Upper lobe of right lung (tissue), 1 donor: ENCODE measurements around the gene PGAP3. TPM values are rescaled to one million over a fixed set of nuclear protein-coding genes. Genes with fewer than 3 reads are reported as not detected.

Experiments
- ATAC-seq: fragments of 200-7000 bp; cut with Tn5 transposase; one replicate; pipeline ENCODE4 v1.9.1; 2020; ENCODE audit warnings: mild to moderate bottlenecking, moderate library complexity
- DNase-seq: peaks from one replicate; pipeline ENCODE4 v3.0.0-alpha.2; 2020
- H3K27ac ChIP-seq: fragments of 200-600 bp; one replicate; pipeline ENCODE4 v1.8.0; 2022
- H3K27me3 ChIP-seq: fragments of 200-600 bp; one replicate; pipeline ENCODE4 v1.8.0; 2022; ENCODE audit warnings: mild to moderate bottlenecking
- H3K36me3 ChIP-seq: fragments of 200-600 bp; one replicate; pipeline ENCODE4 v1.8.0; 2022
- H3K4me1 ChIP-seq: fragments of 200-600 bp; one replicate; pipeline ENCODE4 v1.8.0; 2022
- H3K4me3 ChIP-seq: fragments of 200-600 bp; one replicate; pipeline ENCODE4 v1.8.0; 2022; ENCODE audit warnings: mild to moderate bottlenecking
- H3K9me3 ChIP-seq: fragments of 200-600 bp; one replicate; pipeline ENCODE4 v1.8.0; 2022
- intact Hi-C: fragments of 100-400 bp; cut with DNase I; formaldehyde crosslinking; loops from one replicate; pipeline ENCODE4 v1.11.0; 2022
- total RNA-seq: library from RNA; stranded (reverse); fragmentation: NEBNext Ultra II Directional; extraction: Animal tissue kit (Norgen Biotek cat#: 25700); gene quantifications from one replicate; pipeline ENCODE4 v1.2.1, GENCODE V29; 2021
- TF ChIP-seq, protein P1 (sequence below): fragments of 200-600 bp; IDR thresholded peaks from one replicate; pipeline ENCODE4 v1.8.0; 2022; ENCODE audit warnings: antibody characterized with exemption
- donor health status: DM: no; HTN: yes; CAD: no; lungs with severe emphysema.

The PGAP3 gene
- total RNA-seq, 1 donor from 2014 or later, result 24.5 TPM

- H3K27ac ChIP-seq, result no peak overlapping the region
- ATAC-seq (peak; percentile 4), DNase-seq (no peak)
- H3K4me3 ChIP-seq, result no peak overlapping the region
- H3K4me1 ChIP-seq, result peaks cover 56% of the 10 kb centered on the region
- no peaks in the 10 kb centered on the region for H3K27me3 ChIP-seq
- intact Hi-C loops, result no loop called here
- H3K36me3 ChIP-seq, result no peaks in the 10 kb centered on the region
- H3K9me3 ChIP-seq, result no peaks in the 10 kb centered on the region
- TF ChIP-seq, protein P1, sequence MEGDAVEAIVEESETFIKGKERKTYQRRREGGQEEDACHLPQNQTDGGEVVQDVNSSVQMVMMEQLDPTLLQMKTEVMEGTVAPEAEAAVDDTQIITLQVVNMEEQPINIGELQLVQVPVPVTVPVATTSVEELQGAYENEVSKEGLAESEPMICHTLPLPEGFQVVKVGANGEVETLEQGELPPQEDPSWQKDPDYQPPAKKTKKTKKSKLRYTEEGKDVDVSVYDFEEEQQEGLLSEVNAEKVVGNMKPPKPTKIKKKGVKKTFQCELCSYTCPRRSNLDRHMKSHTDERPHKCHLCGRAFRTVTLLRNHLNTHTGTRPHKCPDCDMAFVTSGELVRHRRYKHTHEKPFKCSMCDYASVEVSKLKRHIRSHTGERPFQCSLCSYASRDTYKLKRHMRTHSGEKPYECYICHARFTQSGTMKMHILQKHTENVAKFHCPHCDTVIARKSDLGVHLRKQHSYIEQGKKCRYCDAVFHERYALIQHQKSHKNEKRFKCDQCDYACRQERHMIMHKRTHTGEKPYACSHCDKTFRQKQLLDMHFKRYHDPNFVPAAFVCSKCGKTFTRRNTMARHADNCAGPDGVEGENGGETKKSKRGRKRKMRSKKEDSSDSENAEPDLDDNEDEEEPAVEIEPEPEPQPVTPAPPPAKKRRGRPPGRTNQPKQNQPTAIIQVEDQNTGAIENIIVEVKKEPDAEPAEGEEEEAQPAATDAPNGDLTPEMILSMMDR, result no peak
Observed at GRCh38 chr17:39642291-39643074, 45.4 kb downstream of the PGAP3 start.

DNA sequence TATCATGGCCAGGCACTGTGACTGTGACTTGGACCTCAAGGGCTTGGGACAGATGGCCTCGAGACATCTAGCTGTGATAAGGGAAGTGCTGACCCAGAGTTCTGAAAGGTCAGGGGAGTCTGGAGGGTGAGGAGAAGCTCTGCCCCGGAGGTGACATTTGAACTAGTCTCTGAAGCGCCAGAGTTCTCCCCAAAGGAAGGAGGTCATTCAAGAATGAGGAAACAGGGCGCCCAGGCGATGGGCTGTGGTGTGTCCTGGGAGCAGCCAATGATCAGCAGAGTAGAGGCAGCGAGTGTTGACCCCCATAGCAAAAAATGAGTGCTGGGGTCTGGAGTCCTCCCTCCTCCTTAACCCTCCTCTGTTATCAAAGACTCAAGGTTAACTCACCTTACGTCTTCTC, 46.0 kb downstream of the PGAP3 start:
- peaks cover 56% of the 10 kb centered on the region for H3K4me1 ChIP-seq
- H3K27me3 ChIP-seq, result no peaks in the 10 kb centered on the region
- no peak overlapping the region for H3K4me3 ChIP-seq
- no peak overlapping the region for H3K27ac ChIP-seq
- no peaks in the 10 kb centered on the region for H3K36me3 ChIP-seq
- TF ChIP-seq, protein P1, result no peak
- intact Hi-C loops, result no loop called here
- ATAC-seq (peak; percentile 35), DNase-seq (no peak)
- H3K9me3 ChIP-seq, result no peaks in the 10 kb centered on the region

GRCh38 chr17:39641097-39641496, 46.8 kb downstream of the PGAP3 start:
- ATAC-seq (no peak), DNase-seq (no peak)
- TF ChIP-seq, protein P1, result no peak
- intact Hi-C loops, result no loop called here
- Histone ChIP-seq H3K4me3 (no peak overlapping the region), H3K9me3 (no peaks in the 10 kb centered on the region), H3K4me1 (peaks cover 63% of the 10 kb centered on the region), H3K27me3 (no peaks in the 10 kb centered on the region), H3K27ac (no peak overlapping the region), H3K36me3 (no peaks in the 10 kb centered on the region)

DNA sequence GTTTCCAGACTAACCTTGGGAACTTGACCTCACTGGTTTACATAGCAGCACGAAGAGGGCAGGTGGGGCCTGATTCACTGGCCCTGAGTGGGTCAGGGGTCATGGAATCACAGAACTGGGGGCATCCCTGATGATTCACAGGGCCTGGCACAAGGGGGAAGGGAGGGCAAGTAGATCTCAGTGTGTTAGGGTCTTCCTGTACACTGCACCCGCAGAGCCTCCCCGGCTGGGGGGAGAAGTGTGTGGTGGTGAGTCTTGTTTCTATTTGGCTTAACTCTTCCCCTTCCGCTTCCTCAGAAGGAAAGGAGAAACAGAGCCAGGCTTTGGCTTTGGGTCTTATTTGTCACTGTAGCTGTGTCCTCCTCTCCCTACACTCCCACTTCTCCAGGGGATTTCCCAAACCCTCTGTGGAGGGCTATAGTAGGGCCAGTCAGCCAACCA, 47.2 kb downstream of the PGAP3 start:
- intact Hi-C loops, result no loop called here
- TF ChIP-seq, protein P1, result no peak
- Histone ChIP-seq H3K36me3 (no peaks in the 10 kb centered on the region), H3K4me1 (peaks cover 64% of the 10 kb centered on the region), H3K27me3 (no peaks in the 10 kb centered on the region), H3K27ac (no peak overlapping the region), H3K4me3 (no peak overlapping the region), H3K9me3 (no peaks in the 10 kb centered on the region)
- ATAC-seq, result no peak
- no peak for DNase-seq

DNA sequence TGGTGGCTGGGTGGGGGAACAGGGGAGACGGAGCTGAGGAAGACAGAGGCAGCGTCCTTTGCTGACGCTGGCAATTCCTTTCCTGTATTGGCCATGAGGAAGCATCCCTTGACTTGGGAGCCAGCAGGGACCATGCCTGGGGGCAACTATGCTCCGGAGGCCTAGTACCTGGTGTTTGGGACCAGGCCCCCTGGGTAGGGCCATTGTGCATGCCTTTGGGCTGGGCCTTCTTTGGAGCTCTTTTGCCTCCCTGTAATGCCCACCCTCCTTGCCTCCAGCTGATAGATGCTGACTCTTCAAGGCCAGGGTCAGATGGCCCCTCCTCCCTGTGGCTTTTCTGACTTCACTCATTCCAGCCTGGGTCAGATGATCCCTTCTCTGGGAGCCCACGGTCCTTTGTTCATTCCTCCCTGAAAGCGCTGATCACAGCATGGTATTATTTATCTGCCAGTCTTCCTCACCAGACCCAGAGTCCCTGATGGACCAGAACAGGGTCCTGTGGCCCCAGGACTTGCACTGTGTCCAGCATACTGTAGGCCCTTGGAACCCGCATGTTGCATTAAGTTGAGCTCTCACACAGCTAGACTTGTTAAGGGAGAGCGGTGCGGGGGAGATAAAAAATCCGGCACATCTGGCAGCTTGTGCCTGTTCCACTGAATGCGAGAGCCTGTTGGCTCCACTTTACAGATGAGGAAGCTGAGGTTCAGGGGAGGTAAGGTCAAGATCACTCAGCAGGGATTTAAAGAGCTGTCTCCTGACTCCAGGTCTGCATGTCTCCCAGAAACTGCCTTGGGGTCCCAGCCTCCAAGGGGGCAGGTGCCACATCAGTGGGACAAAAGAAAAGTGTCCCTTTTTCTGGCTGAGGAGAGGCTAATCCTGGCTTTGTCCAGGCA, 48.0 kb downstream of the PGAP3 start:
- no peak for DNase-seq
- no peak for ATAC-seq
- TF ChIP-seq, protein P1, result no peak
- intact Hi-C loops, result no loop called here
- H3K4me3 ChIP-seq, result no peak overlapping the region
- H3K27me3 ChIP-seq, result no peaks in the 10 kb centered on the region
- H3K4me1 ChIP-seq, result peaks cover 64% of the 10 kb centered on the region
- no peaks in the 10 kb centered on the region for H3K36me3 ChIP-seq
- no peaks in the 10 kb centered on the region for H3K9me3 ChIP-seq
- H3K27ac ChIP-seq, result no peak overlapping the region
